HL-60 (cell line): Measurements from ENCODE around the gene PACRGL.
"Not testable (repeated sequence)": the region's sequence is repeated elsewhere in the genome, so short reads cannot be mapped to it uniquely, and the experiment has no call there.

Experiments
- DNase-seq, 2 experiments: peaks; one replicate each; pipeline ENCODE4 v3.0.0-alpha.2; 2010 to 2020; ENCODE audit warnings: low read depth in 1 of 2, low spot score in 1 of 2
- H3K27ac ChIP-seq: fragments of 250-450 bp; sonication (Bioruptor Pico); replicated peaks from 2 replicates; pipeline ENCODE4 v1.5.1; 2020; ENCODE audit warnings: mild to moderate bottlenecking, moderate library complexity
- H3K27me3 ChIP-seq: fragments of 250-450 bp; sonication (Bioruptor Pico); 2 replicates; pipeline ENCODE4 v1.5.1; 2021; ENCODE audit warnings: mild to moderate bottlenecking, moderate library complexity; ENCODE audit not compliant: insufficient read depth, poor library complexity, severe bottlenecking
- H3K4me3 ChIP-seq: replicated peaks from 2 replicates; pipeline ENCODE4 v1.5.1; 2011; ENCODE audit warnings: mild to moderate bottlenecking, control low read depth, low read length; ENCODE audit not compliant: insufficient read depth
- CTCF ChIP-seq: IDR thresholded peaks from one replicate; pipeline ENCODE4 v1.5.1; 2011; ENCODE audit warnings: low read length, control low read depth, inconsistent platforms; ENCODE audit not compliant: insufficient read depth
- GABPA ChIP-seq: IDR thresholded peaks from 2 replicates; pipeline ENCODE4 v1.6.1; 2012; ENCODE audit warnings: low read depth
- POLR2AphosphoS5 ChIP-seq: IDR thresholded peaks from 2 replicates; pipeline ENCODE4 v1.6.1; 2012; ENCODE audit warnings: low read depth
- REST ChIP-seq: IDR thresholded peaks from 2 replicates; pipeline ENCODE4 v1.6.1; 2012; ENCODE audit warnings: low read depth; ENCODE audit not compliant: insufficient replicate concordance
- SPI1 ChIP-seq: IDR thresholded peaks from 2 replicates; pipeline ENCODE4 v1.6.1; 2012; ENCODE audit warnings: low read depth, mild to moderate bottlenecking, borderline replicate concordance

PACRGL gene

GRCh38 chr4:20723463-20723862, 23.2 kb downstream of the PACRGL start:
- TF ChIP-seq SPI1, result no peak
- TF ChIP-seq REST, result no peak
- TF ChIP-seq GABPA, result no peak
- TF ChIP-seq CTCF, result no peak
- TF ChIP-seq POLR2AphosphoS5, result no peak
- Histone ChIP-seq H3K27ac (no peak overlapping the region), H3K4me3 (no peak overlapping the region), H3K27me3 (no peaks in the 10 kb centered on the region)
- DNase-seq, result no peak

GRCh38 chr4:20724915-20725314, 24.7 kb downstream of the PACRGL start:
- no peak for DNase-seq
- TF ChIP-seq REST, result no peak
- no peak for TF ChIP-seq CTCF
- no peak overlapping the region for H3K4me3 ChIP-seq
- H3K27ac ChIP-seq, result no peak overlapping the region
- H3K27me3 ChIP-seq, result no peaks in the 10 kb centered on the region

GRCh38 chr4:20735931-20736330, 35.7 kb downstream of the PACRGL start:
- no peak for DNase-seq

GRCh38 chr4:20746000-20746399, 45.7 kb downstream of the PACRGL start:
- DNase-seq, result not testable (repeated sequence)

More at GRCh38 chr4:20735931-20736330, 35.7 kb downstream of the PACRGL start:
- Histone ChIP-seq H3K4me3 (no peak overlapping the region), H3K27ac (no peak overlapping the region), H3K27me3 (no peaks in the 10 kb centered on the region)
- TF ChIP-seq CTCF (no peak), REST (no peak), POLR2AphosphoS5 (no peak), SPI1 (no peak), GABPA (no peak)

More at GRCh38 chr4:20746000-20746399, 45.7 kb downstream of the PACRGL start:
- not testable (repeated sequence) for H3K27me3 ChIP-seq, H3K4me3 ChIP-seq, H3K27ac ChIP-seq
